PC-3 (cell line): ENCODE results near the gene SLC12A1. TPM values are rescaled to one million over a fixed set of nuclear protein-coding genes. Genes with fewer than 3 reads are reported as not detected.

Experiments
- ATAC-seq: fragments of 200-7000 bp; cut with Tn5 transposase; 2 replicates; pipeline ENCODE4 v1.9.1; 2020; ENCODE audit warnings: mild to moderate bottlenecking, moderate library complexity
- BruUV-seq: library from RNA; stranded (reverse); fragments of 400-500 nt; replicated peaks from 2 replicates; lab custom pipeline; 2021; lab: Mats Ljungman, UMichigan
- CTCF ChIA-PET: fragments of 300-600 bp; sonication (Branson Sonifier 250); formaldehyde crosslinking; loops from one replicate; lab custom pipeline; 2022; ENCODE audit warnings: antibody characterized with exemption; lab: Charles Lee
- POLR2A ChIA-PET: fragments of 300-600 bp; sonication (Branson Sonifier 250); formaldehyde crosslinking; loops from one replicate; lab custom pipeline; 2022; ENCODE audit warnings: antibody characterized with exemption; ENCODE audit not compliant: unreplicated experiment; lab: Charles Lee
- DNase-seq: peaks from one replicate; pipeline ENCODE4 v3.0.0-alpha.2; 2015
- H2AFZ ChIP-seq: fragments of 300-600 bp; sonication (generic); 2 replicates; pipeline ENCODE4 v1.6.0; 2016; ENCODE audit warnings: antibody characterized with exemption, low read length
- H3F3A ChIP-seq: fragments of 300-600 bp; sonication (generic); one replicate; pipeline ENCODE4 v1.6.0; 2017; ENCODE audit warnings: antibody characterized with exemption, low read length, control low read depth, mild to moderate bottlenecking; ENCODE audit not compliant: unreplicated experiment
- H3K27ac ChIP-seq: fragments of 300-600 bp; sonication (generic); 2 replicates; pipeline ENCODE4 v1.5.1; 2016; ENCODE audit warnings: mild to moderate bottlenecking, low read length
- H3K27me3 ChIP-seq: fragments of 300-600 bp; sonication (generic); 2 replicates; pipeline ENCODE4 v1.6.1; 2016; ENCODE audit warnings: low read length, mixed read lengths
- H3K36me3 ChIP-seq: fragments of 300-600 bp; sonication (generic); 2 replicates; pipeline ENCODE4 v1.6.1; 2016; ENCODE audit warnings: low read depth, mixed run types, low read length, mixed read lengths
- H3K4me1 ChIP-seq: fragments of 300-600 bp; sonication (generic); 2 replicates; pipeline ENCODE4 v1.5.1; 2016; ENCODE audit warnings: low read length; ENCODE audit not compliant: insufficient read depth
- H3K4me2 ChIP-seq: fragments of 300-600 bp; sonication (generic); 2 replicates; pipeline ENCODE4 v1.6.0; 2016; ENCODE audit warnings: low read length
- H3K4me3 ChIP-seq: fragments of 300-600 bp; sonication (generic); 2 replicates; pipeline ENCODE4 v1.5.1; 2016; ENCODE audit warnings: mild to moderate bottlenecking, low read length, mixed read lengths
- H3K79me2 ChIP-seq: fragments of 300-600 bp; sonication (generic); 2 replicates; pipeline ENCODE4 v1.6.1; 2017; ENCODE audit warnings: low read length, mixed read lengths
- H3K9ac ChIP-seq: fragments of 300-600 bp; sonication (generic); 2 replicates; pipeline ENCODE4 v1.6.0; 2016; ENCODE audit warnings: mild to moderate bottlenecking, low read length
- H3K9me2 ChIP-seq: fragments of 300-600 bp; sonication (generic); replicated peaks from 2 replicates; pipeline ENCODE4 v1.6.1; 2016; ENCODE audit warnings: mixed run types, low read length, mixed read lengths
- H3K9me3 ChIP-seq: fragments of 300-600 bp; sonication (generic); 2 replicates; pipeline ENCODE4 v1.6.1; 2016; ENCODE audit warnings: low read length, mixed read lengths
- H4K20me1 ChIP-seq: fragments of 300-600 bp; sonication (generic); 2 replicates; pipeline ENCODE4 v1.6.1; 2016; ENCODE audit warnings: low read length, mixed read lengths
- CTCF ChIP-seq: fragments of 300-600 bp; sonication (generic); conservative IDR thresholded peaks from 2 replicates; pipeline ENCODE4 v1.5.1; 2017; ENCODE audit warnings: antibody characterized with exemption, low read depth, mild to moderate bottlenecking, low read length
- EZH2 ChIP-seq: fragments of 300-600 bp; sonication (generic); IDR thresholded peaks from one replicate; pipeline ENCODE4 v1.6.1; 2017; ENCODE audit warnings: antibody characterized with exemption, mild to moderate bottlenecking, low read length; ENCODE audit not compliant: unreplicated experiment
- EZH2phosphoT487 ChIP-seq: fragments of 300-600 bp; sonication (generic); IDR thresholded peaks from 2 replicates; pipeline ENCODE4 v1.6.1; 2018; ENCODE audit warnings: mild to moderate bottlenecking, antibody characterized with exemption, low read length, borderline replicate concordance
- intact Hi-C: fragments of 100-400 bp; cut with micrococcal nuclease; formaldehyde crosslinking; loops from 2 replicates; pipeline ENCODE4 v1.9.0; 2023
- total RNA-seq: library from RNA; depleted of rRNA; stranded (reverse); fragments of >200 nt; gene quantifications from 2 replicates; pipeline ENCODE4 v1.2.3, GENCODE V29; 2014

Gene SLC12A1
- total RNA-seq, 1 experiment from 2014 or later: not detected

GRCh38 chr15:48309740-48310139 is 103.6 kb downstream of the SLC12A1 start:
- H3K9ac ChIP-seq: no peak overlapping the region
- ATAC-seq: no peak

GRCh38 chr15:48313216-48313615 is 107.1 kb downstream of the SLC12A1 start:
- Histone ChIP-seq H3K36me3 (no peaks in the 10 kb centered on the region), H3K9me3 (no peaks in the 10 kb centered on the region), H4K20me1 (no peaks in the 10 kb centered on the region), H3K27ac (no peak overlapping the region), H3K27me3 (no peaks in the 10 kb centered on the region), H3F3A (no peaks in the 10 kb centered on the region), H3K4me1 (no peaks in the 10 kb centered on the region), H3K79me2 (no peaks in the 10 kb centered on the region), H3K4me2 (no peak overlapping the region), H3K9me2 (no peaks in the 10 kb centered on the region), H3K9ac (no peak overlapping the region), H2AFZ (no peak overlapping the region), H3K4me3 (no peak overlapping the region)
- intact Hi-C loops: no loop called here
- POLR2A ChIA-PET: no interaction called here
- BruUV-seq: no TSS peak
- DNase-seq: no peak
- no peak for ATAC-seq
- TF ChIP-seq EZH2phosphoT487: no peak
- no peak for TF ChIP-seq CTCF
- no peak for TF ChIP-seq EZH2
- CTCF ChIA-PET: no interaction called here

More at GRCh38 chr15:48309740-48310139, 103.6 kb downstream of the SLC12A1 start:
- intact Hi-C loops: no loop called here
- no peak for DNase-seq
- CTCF ChIA-PET: no interaction called here
- Histone ChIP-seq H3K9me3 (no peaks in the 10 kb centered on the region), H3K4me3 (no peak overlapping the region), H3F3A (no peaks in the 10 kb centered on the region), H3K36me3 (no peaks in the 10 kb centered on the region), H3K27me3 (no peaks in the 10 kb centered on the region), H4K20me1 (no peaks in the 10 kb centered on the region), H3K79me2 (no peaks in the 10 kb centered on the region), H3K4me1 (no peaks in the 10 kb centered on the region), H3K4me2 (no peak overlapping the region), H3K9me2 (no peaks in the 10 kb centered on the region), H2AFZ (no peak overlapping the region), H3K27ac (no peak overlapping the region)
- BruUV-seq: no TSS peak
- POLR2A ChIA-PET: no interaction called here
- TF ChIP-seq CTCF (no peak), EZH2 (no peak), EZH2phosphoT487 (no peak)

GRCh38 chr15:48315041-48315440 is 108.9 kb downstream of the SLC12A1 start:
- no peak overlapping the region for H3K4me3 ChIP-seq

More at GRCh38 chr15:48315041-48315440, 108.9 kb downstream of the SLC12A1 start:
- ChIA-PET POLR2A (no interaction called here), CTCF (no interaction called here)
- no peaks in the 10 kb centered on the region for H3K4me1 ChIP-seq
- H3K9me2 ChIP-seq: no peaks in the 10 kb centered on the region
- no peaks in the 10 kb centered on the region for H4K20me1 ChIP-seq
- ATAC-seq (no peak), DNase-seq (no peak)
- BruUV-seq: no TSS peak
- H3K9me3 ChIP-seq: no peaks in the 10 kb centered on the region
- H3F3A ChIP-seq: no peaks in the 10 kb centered on the region
- H3K9ac ChIP-seq: no peak overlapping the region
- H2AFZ ChIP-seq: no peak overlapping the region
- no peaks in the 10 kb centered on the region for H3K36me3 ChIP-seq
- H3K4me2 ChIP-seq: no peak overlapping the region
- TF ChIP-seq EZH2phosphoT487 (no peak), CTCF (no peak), EZH2 (no peak)
- no peaks in the 10 kb centered on the region for H3K79me2 ChIP-seq
- intact Hi-C loops: no loop called here
- no peak overlapping the region for H3K27ac ChIP-seq
- H3K27me3 ChIP-seq: no peaks in the 10 kb centered on the region
